ENCODE data around the gene KIAA0930.

GRCh38 chr22:45246060-45246985, 5.6 kb upstream of the KIAA0930 start:
- TF ChIP-seq KLF9 (tag by site-specific recombination; IDR thresholded peaks at IDR 0.05; ENCODE audit: low read depth) = no peak
- TF ChIP-seq CTCF (tag by site-specific recombination; IDR thresholded peaks at IDR 0.05) = no peak
- no peak for TF ChIP-seq ZBTB7A (tag by site-specific recombination; IDR thresholded peaks at IDR 0.05; ENCODE audit: low read depth)
- TF ChIP-seq ZNF311 (tag by site-specific recombination; IDR thresholded peaks at IDR 0.05; ENCODE audit: borderline replicate concordance) = no peak
- no peak for TF ChIP-seq ZNF248 (tag by site-specific recombination; IDR thresholded peaks at IDR 0.05)
- TF ChIP-seq ZNF510 (tag by site-specific recombination; IDR thresholded peaks at IDR 0.05; ENCODE audit: insufficient replicate concordance) = no peak
- TF ChIP-seq, protein P1, sequence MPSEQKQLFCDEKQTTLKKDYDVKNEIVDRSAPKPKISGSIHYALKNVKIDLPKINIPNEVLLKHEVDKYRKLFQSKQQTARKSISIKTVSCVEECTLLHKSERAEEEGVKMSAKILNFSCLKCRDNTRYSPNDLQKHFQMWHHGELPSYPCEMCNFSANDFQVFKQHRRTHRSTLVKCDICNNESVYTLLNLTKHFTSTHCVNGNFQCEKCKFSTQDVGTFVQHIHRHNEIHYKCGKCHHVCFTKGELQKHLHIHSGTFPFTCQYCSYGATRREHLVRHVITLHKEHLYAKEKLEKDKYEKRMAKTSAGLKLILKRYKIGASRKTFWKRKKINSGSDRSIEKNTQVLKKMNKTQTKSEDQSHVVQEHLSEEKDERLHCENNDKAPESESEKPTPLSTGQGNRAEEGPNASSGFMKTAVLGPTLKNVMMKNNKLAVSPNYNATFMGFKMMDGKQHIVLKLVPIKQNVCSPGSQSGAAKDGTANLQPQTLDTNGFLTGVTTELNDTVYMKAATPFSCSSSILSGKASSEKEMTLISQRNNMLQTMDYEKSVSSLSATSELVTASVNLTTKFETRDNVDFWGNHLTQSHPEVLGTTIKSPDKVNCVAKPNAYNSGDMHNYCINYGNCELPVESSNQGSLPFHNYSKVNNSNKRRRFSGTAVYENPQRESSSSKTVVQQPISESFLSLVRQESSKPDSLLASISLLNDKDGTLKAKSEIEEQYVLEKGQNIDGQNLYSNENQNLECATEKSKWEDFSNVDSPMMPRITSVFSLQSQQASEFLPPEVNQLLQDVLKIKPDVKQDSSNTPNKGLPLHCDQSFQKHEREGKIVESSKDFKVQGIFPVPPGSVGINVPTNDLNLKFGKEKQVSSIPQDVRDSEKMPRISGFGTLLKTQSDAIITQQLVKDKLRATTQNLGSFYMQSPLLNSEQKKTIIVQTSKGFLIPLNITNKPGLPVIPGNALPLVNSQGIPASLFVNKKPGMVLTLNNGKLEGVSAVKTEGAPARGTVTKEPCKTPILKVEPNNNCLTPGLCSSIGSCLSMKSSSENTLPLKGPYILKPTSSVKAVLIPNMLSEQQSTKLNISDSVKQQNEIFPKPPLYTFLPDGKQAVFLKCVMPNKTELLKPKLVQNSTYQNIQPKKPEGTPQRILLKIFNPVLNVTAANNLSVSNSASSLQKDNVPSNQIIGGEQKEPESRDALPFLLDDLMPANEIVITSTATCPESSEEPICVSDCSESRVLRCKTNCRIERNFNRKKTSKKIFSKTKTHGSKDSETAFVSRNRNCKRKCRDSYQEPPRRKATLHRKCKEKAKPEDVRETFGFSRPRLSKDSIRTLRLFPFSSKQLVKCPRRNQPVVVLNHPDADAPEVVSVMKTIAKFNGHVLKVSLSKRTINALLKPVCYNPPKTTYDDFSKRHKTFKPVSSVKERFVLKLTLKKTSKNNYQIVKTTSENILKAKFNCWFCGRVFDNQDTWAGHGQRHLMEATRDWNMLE (tag by site-specific recombination; conservative IDR thresholded peaks at IDR 0.05; ENCODE audit: low read depth) = no peak
- no peak for TF ChIP-seq ZNF274 (IDR thresholded peaks at IDR 0.05; ENCODE audit: low read length)
- TF ChIP-seq ZNF274 (tag by site-specific recombination; IDR thresholded peaks at IDR 0.05; ENCODE audit: borderline replicate concordance) = no peak
